LNCaP clone FGC (cell line): ENCODE data around the gene DENND6B.

Experiments used
- DNase-seq: peaks from one replicate; pipeline ENCODE4 v3.0.0-alpha.2; 2011; ENCODE audit warnings: low read depth
- H3K4me3 ChIP-seq: 2 replicates; pipeline ENCODE4 v1.5.1; 2011; ENCODE audit warnings: mild to moderate bottlenecking, low read depth, low read length, control low read depth
- CTCF ChIP-seq: IDR thresholded peaks from 2 replicates; pipeline ENCODE4 v1.5.1; 2012; ENCODE audit warnings: mild to moderate bottlenecking; ENCODE audit not compliant: control insufficient read depth, insufficient read depth; ENCODE audit errors: extremely low read depth

Gene DENND6B

DNA sequence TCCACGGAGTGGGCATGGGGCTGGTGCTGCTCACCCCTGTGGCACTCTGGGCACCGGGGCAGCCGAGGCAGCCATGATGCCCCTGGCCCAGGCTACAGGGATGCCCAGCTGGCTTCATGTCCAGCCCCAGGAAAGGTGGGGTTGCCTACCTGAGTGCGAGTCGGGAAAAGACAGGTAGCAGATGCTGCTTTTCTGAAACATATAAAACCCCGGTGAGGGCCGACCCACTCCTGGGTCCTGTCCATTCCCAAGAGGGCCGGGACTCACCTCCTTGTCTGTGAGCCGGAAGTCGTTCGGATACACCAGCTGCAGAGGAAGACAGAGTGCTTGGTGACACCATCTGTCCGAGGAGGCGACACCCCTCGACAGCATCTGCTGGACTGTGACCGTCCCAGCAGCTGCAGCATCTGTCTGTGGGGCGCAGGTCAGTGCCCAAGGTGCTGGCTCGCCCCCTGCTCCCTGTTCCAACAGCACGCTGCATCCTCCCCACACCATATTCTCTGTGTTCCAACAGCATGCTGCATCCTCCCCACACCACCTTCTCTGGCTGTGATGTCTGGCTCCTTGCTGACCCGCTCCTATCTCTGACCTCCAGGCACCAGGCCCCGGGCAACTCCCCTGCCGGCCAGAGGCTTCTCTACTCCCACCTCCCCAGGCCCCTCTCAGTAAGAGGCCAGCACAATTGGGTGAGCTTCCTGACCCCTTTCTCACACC, 8.0 kb downstream of the DENND6B start:
- DNase-seq, result no peak
- TF ChIP-seq CTCF, result no peak
- no peak overlapping the region for H3K4me3 ChIP-seq

DNA sequence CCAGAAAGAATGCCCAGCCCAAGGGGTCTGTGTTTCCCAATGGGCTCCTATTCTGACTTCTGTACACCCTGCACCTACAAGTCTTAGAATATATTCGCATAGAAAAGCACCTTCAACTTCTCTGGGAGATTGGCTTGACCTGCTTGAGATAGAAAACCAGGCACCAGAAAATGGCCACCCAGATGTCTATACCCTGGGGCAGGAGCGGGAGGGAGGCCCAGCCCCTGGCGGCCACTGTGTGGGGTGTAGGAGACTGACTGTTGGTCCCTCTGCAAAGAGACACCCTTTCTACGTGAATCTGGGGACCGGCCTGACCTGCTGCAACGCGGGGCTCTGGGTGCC, 8.5 kb downstream of the DENND6B start:
- no peak for DNase-seq
- H3K4me3 ChIP-seq, result no peak overlapping the region
- TF ChIP-seq CTCF, result no peak

- TF ChIP-seq CTCF, result no peak
- no peak overlapping the region for H3K4me3 ChIP-seq
- DNase-seq, result no peak
Observed at GRCh38 chr22:50317674-50318073, 9.1 kb downstream of the DENND6B start.

GRCh38 chr22:50317178-50317577, 9.6 kb downstream of the DENND6B start:
- H3K4me3 ChIP-seq, result no peak overlapping the region
- TF ChIP-seq CTCF, result no peak
- DNase-seq, result no peak

DNA sequence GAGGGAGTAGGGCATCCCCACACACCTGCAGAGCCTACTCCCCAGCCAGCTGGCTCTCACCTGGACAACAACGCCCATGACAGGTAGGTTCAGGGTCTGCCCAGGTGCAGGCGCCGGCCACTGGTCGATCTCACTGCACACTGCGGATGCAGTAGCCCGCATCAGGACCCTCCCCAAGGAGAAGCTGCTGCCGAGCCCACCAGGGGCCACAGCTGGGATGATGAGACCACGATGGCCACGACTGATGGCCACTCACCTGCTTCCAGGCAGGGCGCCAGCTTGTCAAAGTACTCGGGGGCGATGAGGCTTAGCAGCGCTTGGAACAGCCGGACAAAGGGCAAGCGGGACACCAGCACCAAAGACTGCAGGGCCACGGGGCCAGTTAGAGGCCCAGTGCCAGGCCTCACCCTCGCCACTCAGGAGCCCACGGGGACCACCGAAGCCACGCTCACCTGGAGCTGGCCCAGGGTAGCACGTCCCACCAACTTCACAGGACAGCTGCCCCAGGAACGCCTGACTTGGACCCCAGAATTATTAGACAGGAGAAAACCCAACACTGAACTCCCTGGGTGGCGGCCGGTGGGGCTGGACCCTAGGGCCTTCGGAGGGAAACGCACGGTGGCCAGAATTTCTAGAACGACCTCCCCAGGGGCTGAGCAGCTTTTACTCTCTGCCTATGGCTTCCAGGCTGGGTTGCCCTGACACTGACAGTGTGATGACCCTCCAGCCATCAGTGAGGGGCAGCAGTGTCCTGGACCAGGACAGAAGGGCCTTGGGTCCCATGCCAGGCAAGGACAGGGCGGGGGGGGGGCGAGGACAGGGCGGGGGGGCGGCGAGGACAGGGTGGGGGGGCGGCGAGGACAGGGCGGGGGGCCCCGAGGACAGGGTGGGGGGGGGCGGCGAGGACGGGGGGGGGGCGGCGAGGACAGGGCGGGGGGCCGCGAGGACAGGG, 10.4 kb downstream of the DENND6B start:
- H3K4me3 ChIP-seq, result no peak overlapping the region
- no peak for TF ChIP-seq CTCF
- no peak for DNase-seq

DNA sequence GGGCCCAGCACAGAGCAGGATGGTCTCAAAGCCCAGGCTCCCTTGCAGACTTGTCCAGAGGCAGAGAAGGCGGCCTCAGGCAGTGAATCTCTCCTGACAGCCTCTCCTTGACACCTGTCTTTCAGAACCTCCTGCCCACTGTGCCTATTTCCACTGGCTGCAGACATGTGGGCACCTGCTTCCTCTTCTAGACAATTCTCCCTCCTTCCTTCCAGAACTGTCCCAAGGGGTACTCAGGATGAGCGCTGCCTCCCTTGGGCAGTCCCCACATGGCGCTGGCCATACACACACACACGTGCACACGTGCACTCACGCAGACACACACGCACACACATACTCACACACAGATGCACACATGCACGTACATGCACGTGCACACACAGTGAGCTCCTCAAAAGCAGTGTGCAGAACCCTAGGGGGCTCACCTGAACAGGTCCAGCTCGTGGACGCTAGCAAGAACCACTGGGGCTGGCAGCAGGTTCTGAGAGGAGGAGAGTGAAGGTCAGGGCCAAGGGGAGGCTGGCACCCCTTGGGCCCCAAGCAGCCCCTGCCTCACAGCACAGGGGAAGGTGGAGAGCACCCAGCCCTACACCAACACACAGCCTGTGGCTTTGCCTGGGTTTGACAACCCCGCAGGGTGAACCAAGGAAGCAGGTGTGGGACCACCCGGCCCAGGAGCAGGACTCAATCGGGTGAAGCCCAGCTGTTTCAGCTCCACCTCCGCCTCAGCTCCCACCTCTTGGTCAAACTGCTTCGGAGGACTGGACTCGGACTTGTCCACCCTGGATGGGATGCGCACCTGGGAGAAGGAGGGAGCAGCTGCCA, 11.3 kb downstream of the DENND6B start:
- H3K4me3 ChIP-seq, result no peak overlapping the region
- TF ChIP-seq CTCF, result no peak
- no peak for DNase-seq
